ENCODE data around the gene POLR3H. TPM values are rescaled to one million over a fixed set of nuclear protein-coding genes. Genes with fewer than 3 reads are reported as not detected.
A peak's percentile ranks its signal among the peaks of the same experiment; 100 is the strongest.

POLR3H gene
- polyA plus RNA-seq, 3 donors = 9.4 to 19.0 (median 10.4) TPM

DNA sequence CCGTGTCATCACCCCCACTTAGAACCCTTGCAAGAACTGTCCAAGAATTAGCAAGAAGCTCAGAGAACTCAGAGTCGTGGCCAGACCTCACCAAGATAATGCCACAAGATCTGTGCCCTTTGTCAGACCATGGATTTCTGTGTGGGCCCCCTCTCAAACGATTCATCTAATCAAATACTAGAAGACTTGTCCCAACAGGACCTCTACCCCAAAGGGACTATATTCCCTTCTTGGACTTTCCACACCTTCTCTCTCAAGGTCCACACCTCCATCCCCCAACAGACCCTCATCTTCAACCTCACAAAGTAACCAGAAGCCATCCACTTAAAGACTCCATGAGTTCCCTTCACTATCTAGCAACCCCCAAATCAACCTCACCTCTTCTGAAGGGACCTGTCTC lies 2.8 kb downstream of the POLR3H start:
- H4K20me1 ChIP-seq (ENCODE audit: insufficient read depth, low read length) = peaks cover 23% of the 10 kb centered on the region
- no peaks in the 10 kb centered on the region for H3K27me3 ChIP-seq (ENCODE audit: control insufficient read depth in 2 of 2, insufficient read depth in 2 of 2, low read length in 2 of 2)
- 94% methylated on average over 3 of the region's 3 CpGs for WGBS (ENCODE audit: insufficient coverage)
- H3K9me3 ChIP-seq (replicated peaks in 1 of 2; ENCODE audit: control insufficient read depth in 1 of 2, insufficient read depth in 1 of 2, low read length in 2 of 2) = no peaks in the 10 kb centered on the region
- no peaks in the 10 kb centered on the region for H3K9me3 Mint-ChIP-seq
- H3K27ac ChIP-seq (ENCODE audit: low read depth in 1 of 2, low read length in 2 of 2) = no peak overlapping the region
- H3K4me2 ChIP-seq (replicated peaks; ENCODE audit: extremely low read depth, low read length, poor library complexity, severe bottlenecking) = no peak overlapping the region
- peaks cover 40% of the 10 kb centered on the region for H3K79me2 ChIP-seq (ENCODE audit: insufficient read depth, low read length)
- no peak overlapping the region for H2AFZ ChIP-seq (ENCODE audit: insufficient read depth, low read depth, low read length, poor library complexity, severe bottlenecking)
- peaks cover 13 to 40% of the 10 kb centered on the region in 2 donors for H3K36me3 ChIP-seq (replicated peaks in 1 of 2; ENCODE audit: control insufficient read depth in 1 of 2, insufficient read depth in 2 of 2, low read length in 2 of 2)
- H3K4me1 ChIP-seq (ENCODE audit: control insufficient read depth in 1 of 2, insufficient read depth in 2 of 2, low read length in 2 of 2) = peaks cover 17 to 24% of the 10 kb centered on the region in 2 donors
- no peak overlapping the region for H3K4me3 ChIP-seq (replicated peaks in 1 of 3; ENCODE audit: low read depth in 2 of 3, low read length in 3 of 3)
- no peak overlapping the region for H3K9ac ChIP-seq (ENCODE audit: insufficient read depth, low read length, poor library complexity, severe bottlenecking)
- TF ChIP-seq, protein P1, sequence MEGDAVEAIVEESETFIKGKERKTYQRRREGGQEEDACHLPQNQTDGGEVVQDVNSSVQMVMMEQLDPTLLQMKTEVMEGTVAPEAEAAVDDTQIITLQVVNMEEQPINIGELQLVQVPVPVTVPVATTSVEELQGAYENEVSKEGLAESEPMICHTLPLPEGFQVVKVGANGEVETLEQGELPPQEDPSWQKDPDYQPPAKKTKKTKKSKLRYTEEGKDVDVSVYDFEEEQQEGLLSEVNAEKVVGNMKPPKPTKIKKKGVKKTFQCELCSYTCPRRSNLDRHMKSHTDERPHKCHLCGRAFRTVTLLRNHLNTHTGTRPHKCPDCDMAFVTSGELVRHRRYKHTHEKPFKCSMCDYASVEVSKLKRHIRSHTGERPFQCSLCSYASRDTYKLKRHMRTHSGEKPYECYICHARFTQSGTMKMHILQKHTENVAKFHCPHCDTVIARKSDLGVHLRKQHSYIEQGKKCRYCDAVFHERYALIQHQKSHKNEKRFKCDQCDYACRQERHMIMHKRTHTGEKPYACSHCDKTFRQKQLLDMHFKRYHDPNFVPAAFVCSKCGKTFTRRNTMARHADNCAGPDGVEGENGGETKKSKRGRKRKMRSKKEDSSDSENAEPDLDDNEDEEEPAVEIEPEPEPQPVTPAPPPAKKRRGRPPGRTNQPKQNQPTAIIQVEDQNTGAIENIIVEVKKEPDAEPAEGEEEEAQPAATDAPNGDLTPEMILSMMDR (IDR thresholded peaks at IDR 0.05) = no peak
- intact Hi-C loops (cut with micrococcal nuclease) = loop anchor here (5.0 kb wide), 3 partner anchors 51 to 74 kb away; partner anchors contain the start of genes ACO2 (in 1 of the 2) and PHF5A (in 1 of the 2)
- no peak overlapping the region for H3K4me3 Mint-ChIP-seq
- DNase-seq = no peak
- H3K36me3 Mint-ChIP-seq = peaks cover 28 to 36% of the 10 kb centered on the region in 2 donors
- H3K4me1 Mint-ChIP-seq = peaks cover 29% of the 10 kb centered on the region
- peak overlapping the region in 1 of 7 donors; percentile 1 for H3K27ac Mint-ChIP-seq
- no peaks in the 10 kb centered on the region for H3K27me3 Mint-ChIP-seq (ENCODE audit: low read depth in 3 of 3)

DNA sequence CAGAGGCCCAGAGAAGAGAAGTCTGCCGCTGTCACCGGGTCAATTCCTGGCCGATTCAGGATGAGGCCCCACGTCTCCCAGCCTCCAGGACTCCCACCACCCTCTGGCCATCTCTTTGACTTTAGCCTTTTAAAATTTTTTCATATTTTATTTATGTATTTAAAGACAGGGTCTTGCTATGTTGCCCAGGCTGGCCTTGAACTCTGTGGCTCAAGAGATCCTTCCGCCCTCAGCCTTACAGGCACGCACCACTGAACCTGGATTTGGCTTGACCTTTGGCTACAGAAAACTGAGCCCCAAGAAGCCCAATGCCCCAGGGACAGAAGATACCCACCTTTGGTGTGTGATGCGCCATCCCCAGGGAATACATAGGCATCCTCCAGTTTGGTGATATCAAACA lies 3.9 kb downstream of the POLR3H start:
- no peaks in the 10 kb centered on the region for H3K9me3 Mint-ChIP-seq
- peaks cover 40% of the 10 kb centered on the region for H3K79me2 ChIP-seq (ENCODE audit: insufficient read depth, low read length)
- no peaks in the 10 kb centered on the region for H3K27me3 Mint-ChIP-seq (ENCODE audit: low read depth in 3 of 3)
- no peaks in the 10 kb centered on the region for H3K9me3 ChIP-seq (replicated peaks in 1 of 2; ENCODE audit: control insufficient read depth in 1 of 2, insufficient read depth in 1 of 2, low read length in 2 of 2)
- peaks cover 30% of the 10 kb centered on the region for H3K4me1 Mint-ChIP-seq
- peaks cover 28 to 36% of the 10 kb centered on the region in 2 donors for H3K36me3 Mint-ChIP-seq
- peak overlapping the region in 1 of 2 donors; percentile 26 for H3K27ac ChIP-seq (ENCODE audit: low read depth in 1 of 2, low read length in 2 of 2)
- intact Hi-C loops (cut with micrococcal nuclease) = loop anchor here (5.0 kb wide), 3 partner anchors 52 to 73 kb away; partner anchors contain the start of genes ACO2 (in 1 of the 2) and PHF5A (in 1 of the 2)
- 96% methylated on average over 3 of the region's 7 CpGs for WGBS (ENCODE audit: insufficient coverage)
- H4K20me1 ChIP-seq (ENCODE audit: insufficient read depth, low read length) = peaks cover 23% of the 10 kb centered on the region
- no peak overlapping the region for H2AFZ ChIP-seq (ENCODE audit: insufficient read depth, low read depth, low read length, poor library complexity, severe bottlenecking)
- H3K4me1 ChIP-seq (ENCODE audit: control insufficient read depth in 1 of 2, insufficient read depth in 2 of 2, low read length in 2 of 2) = peaks cover 17 to 24% of the 10 kb centered on the region in 2 donors
- H3K27ac Mint-ChIP-seq = no peak overlapping the region
- TF ChIP-seq, protein P1 (IDR thresholded peaks at IDR 0.05) = no peak
- H3K9ac ChIP-seq (ENCODE audit: insufficient read depth, low read length, poor library complexity, severe bottlenecking) = no peak overlapping the region
- H3K4me2 ChIP-seq (replicated peaks; ENCODE audit: extremely low read depth, low read length, poor library complexity, severe bottlenecking) = no peak overlapping the region
- no peak overlapping the region for H3K4me3 ChIP-seq (replicated peaks in 1 of 3; ENCODE audit: low read depth in 2 of 3, low read length in 3 of 3)
- peaks cover 13 to 40% of the 10 kb centered on the region in 2 donors for H3K36me3 ChIP-seq (replicated peaks in 1 of 2; ENCODE audit: control insufficient read depth in 1 of 2, insufficient read depth in 2 of 2, low read length in 2 of 2)
- H3K4me3 Mint-ChIP-seq = no peak overlapping the region
- no peak for DNase-seq
- no peaks in the 10 kb centered on the region for H3K27me3 ChIP-seq (ENCODE audit: control insufficient read depth in 2 of 2, insufficient read depth in 2 of 2, low read length in 2 of 2)

Measured in CD14-positive monocyte (primary cell).